ENCODE data around the gene SRC. TPM values are rescaled to one million over a fixed set of nuclear protein-coding genes. Genes with fewer than 3 reads are reported as not detected.

The SRC gene
- total RNA-seq, 4 donors from 2014 or later: 30.6 to 54.7 (median 45.0) TPM

- Histone ChIP-seq H3K36me3 (no peaks in the 10 kb centered on the region), H3K9me3 (no peaks in the 10 kb centered on the region), H3K27me3 (peaks cover 28% of the 10 kb centered on the region), H3K27ac (no peak overlapping the region), H3K4me1 (peaks cover 0 to 15% (median 0%) of the 10 kb centered on the region in 3 donors), H3K4me3 (no peak overlapping the region)
- no peak for ATAC-seq
- 80 to 94% methylated on average over 2 to 20 of the region's 27 CpGs for WGBS, 2 donors (ENCODE audit: low coverage in 1 of 2)
- TF ChIP-seq CTCF (IDR thresholded peaks at IDR 0.05): no peak
- no peak for TF ChIP-seq POLR2A (IDR thresholded peaks at IDR 0.05)
- no peak for TF ChIP-seq POLR2AphosphoS5 (IDR thresholded peaks at IDR 0.05)
- no peak for TF ChIP-seq EP300 (IDR thresholded peaks at IDR 0.05)
Measured at GRCh38 chr20:37416100-37416847, 70.3 kb downstream of the SRC start.

- Histone ChIP-seq H3K4me1 (peaks cover 0 to 10% (median 0%) of the 10 kb centered on the region in 3 donors), H3K27ac (no peak overlapping the region), H3K9me3 (no peaks in the 10 kb centered on the region), H3K27me3 (peaks cover 28% of the 10 kb centered on the region), H3K4me3 (no peak overlapping the region), H3K36me3 (no peaks in the 10 kb centered on the region)
- 82 to 98% methylated on average over 11 to 16 of the region's 22 CpGs for WGBS, 2 donors (ENCODE audit: low coverage in 1 of 2)
- ATAC-seq: no peak
- TF ChIP-seq POLR2A (IDR thresholded peaks at IDR 0.05) (no peak), POLR2AphosphoS5 (IDR thresholded peaks at IDR 0.05) (no peak), EP300 (IDR thresholded peaks at IDR 0.05) (no peak), CTCF (IDR thresholded peaks at IDR 0.05) (no peak)
Measured at GRCh38 chr20:37416848-37417616, 71.1 kb downstream of the SRC start.

GRCh38 chr20:37417617-37418467, 71.9 kb downstream of the SRC start:
- WGBS, 2 donors (ENCODE audit: low coverage in 1 of 2): 41 to 75% methylated on average over 4 to 12 of the region's 22 CpGs

GRCh38 chr20:37418591-37419109, 72.7 kb downstream of the SRC start:
- ATAC-seq: no peak
- TF ChIP-seq CTCF (IDR thresholded peaks at IDR 0.05) (no peak), POLR2A (IDR thresholded peaks at IDR 0.05) (no peak), EP300 (IDR thresholded peaks at IDR 0.05) (no peak), POLR2AphosphoS5 (IDR thresholded peaks at IDR 0.05) (no peak)
- Histone ChIP-seq H3K9me3 (no peaks in the 10 kb centered on the region), H3K4me1 (no peaks in the 10 kb centered on the region), H3K36me3 (no peaks in the 10 kb centered on the region), H3K4me3 (no peak overlapping the region), H3K27ac (no peak overlapping the region), H3K27me3 (peaks cover 41% of the 10 kb centered on the region)
- 30% methylated on average over 2 of the region's 2 CpGs; no CpG with 5 or more reads in 1 of the 2 donors for WGBS, 2 donors (ENCODE audit: low coverage in 1 of 2)

More at GRCh38 chr20:37417617-37418467, 71.9 kb downstream of the SRC start:
- TF ChIP-seq EP300 (IDR thresholded peaks at IDR 0.05) (no peak), POLR2A (IDR thresholded peaks at IDR 0.05) (no peak), CTCF (IDR thresholded peaks at IDR 0.05) (no peak), POLR2AphosphoS5 (IDR thresholded peaks at IDR 0.05) (no peak)
- Histone ChIP-seq H3K36me3 (no peaks in the 10 kb centered on the region), H3K27ac (no peak overlapping the region), H3K4me1 (peaks cover 0 to 2% (median 0%) of the 10 kb centered on the region in 3 donors), H3K4me3 (no peak overlapping the region), H3K27me3 (peaks cover 33% of the 10 kb centered on the region), H3K9me3 (no peaks in the 10 kb centered on the region)
- no peak for ATAC-seq

All from gastroesophageal sphincter (tissue), 4 donors.